DMS 273 treated with DMSO at 0.1 percent for 48 hours (cell line): ENCODE measurements around the gene TMEM80.
A peak's percentile ranks its signal among the peaks of the same experiment; 100 is the strongest.
"Not testable (repeated sequence)": the region's sequence is repeated elsewhere in the genome, so short reads cannot be mapped to it uniquely, and the experiment has no call there.

Source experiments
- DNase-seq: peaks from one replicate; lab custom pipeline; 2025; lab: John Stamatoyannopoulos, UW

The TMEM80 gene

DNA sequence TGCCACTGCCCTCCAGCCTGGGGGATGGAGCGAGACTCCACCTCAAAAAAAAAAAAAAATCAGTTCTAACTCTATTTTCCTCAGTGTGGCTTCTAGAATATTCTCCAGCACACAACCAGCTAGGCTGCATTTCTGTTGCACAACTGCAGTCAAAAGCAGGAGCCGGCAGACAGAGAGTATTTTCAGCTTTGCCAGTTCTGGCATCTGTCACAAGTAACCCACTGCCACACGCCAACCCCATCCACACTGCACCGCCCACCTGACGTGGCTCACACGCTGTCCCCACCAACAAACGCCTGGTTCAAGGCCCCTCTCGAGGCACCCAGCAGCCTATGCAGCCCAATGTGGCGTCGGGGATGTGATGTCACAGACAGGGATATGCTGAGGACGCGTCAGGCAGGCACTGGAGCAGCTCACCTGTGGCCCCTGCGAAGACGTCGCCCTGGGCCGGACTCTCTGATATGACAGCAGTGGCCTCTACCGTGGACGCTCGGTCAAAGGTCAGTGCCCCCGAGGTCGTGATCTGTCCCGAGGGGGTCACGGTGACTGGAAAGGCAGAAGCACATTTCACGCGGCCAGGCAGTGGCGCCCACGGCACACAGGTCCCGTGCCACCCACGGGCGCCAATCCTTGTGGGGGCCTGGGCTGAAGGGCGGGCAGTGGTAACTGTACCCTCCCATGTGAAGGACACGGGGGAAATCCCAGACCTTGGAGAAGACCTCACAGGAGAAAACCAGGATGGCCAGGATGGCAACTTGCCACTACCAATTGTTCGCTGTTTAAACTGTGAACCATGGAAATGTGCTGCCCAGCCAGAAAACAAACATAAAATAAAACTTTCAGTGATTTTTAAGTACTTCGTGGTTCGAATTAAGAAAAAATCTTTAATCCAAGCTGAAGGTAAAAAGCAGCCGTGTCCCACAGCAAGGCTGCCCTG lies 16.1 kb upstream of the TMEM80 start:
- no peak for DNase-seq

DNA sequence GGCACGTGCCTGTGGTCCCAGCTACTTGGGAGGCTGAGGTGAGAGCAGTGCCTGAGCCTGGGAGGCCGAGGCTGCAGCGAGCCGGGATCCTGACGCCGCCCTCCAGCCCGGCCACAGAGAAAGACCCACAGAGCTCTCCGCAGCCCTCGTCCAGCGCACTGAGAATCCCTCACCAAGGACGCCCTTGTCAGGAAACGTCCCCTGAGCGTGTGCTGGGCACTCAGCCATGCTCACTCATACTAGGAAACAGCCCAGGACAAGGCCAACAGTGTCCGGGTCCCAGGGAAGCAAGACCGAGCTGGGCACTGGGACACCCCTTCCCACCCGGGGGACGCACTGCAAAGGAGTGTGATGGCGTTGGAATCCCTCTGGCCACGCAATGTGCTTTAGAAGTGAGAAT lies 15.1 kb upstream of the TMEM80 start:
- no peak for DNase-seq

DNA sequence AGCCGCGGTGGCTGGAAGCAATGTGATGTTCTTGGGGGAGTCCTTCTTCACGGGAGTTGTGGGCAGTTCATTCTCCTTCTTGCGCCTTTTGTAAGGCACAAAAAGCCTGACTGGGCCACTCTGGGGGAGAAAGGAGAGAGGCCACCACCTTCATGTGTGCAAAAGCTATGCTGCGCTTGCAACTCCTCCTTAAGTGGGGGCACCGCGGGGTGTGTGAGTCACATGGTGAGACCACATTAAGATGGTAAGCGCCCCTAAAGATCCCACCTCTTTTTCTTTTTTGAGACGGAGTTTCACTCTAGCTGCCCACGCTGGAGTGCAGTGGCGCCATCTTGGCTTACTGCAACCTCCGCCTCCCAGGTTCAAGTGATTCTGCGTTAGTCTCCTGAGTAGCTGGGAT lies 14.6 kb upstream of the TMEM80 start:
- no peak for DNase-seq

DNA sequence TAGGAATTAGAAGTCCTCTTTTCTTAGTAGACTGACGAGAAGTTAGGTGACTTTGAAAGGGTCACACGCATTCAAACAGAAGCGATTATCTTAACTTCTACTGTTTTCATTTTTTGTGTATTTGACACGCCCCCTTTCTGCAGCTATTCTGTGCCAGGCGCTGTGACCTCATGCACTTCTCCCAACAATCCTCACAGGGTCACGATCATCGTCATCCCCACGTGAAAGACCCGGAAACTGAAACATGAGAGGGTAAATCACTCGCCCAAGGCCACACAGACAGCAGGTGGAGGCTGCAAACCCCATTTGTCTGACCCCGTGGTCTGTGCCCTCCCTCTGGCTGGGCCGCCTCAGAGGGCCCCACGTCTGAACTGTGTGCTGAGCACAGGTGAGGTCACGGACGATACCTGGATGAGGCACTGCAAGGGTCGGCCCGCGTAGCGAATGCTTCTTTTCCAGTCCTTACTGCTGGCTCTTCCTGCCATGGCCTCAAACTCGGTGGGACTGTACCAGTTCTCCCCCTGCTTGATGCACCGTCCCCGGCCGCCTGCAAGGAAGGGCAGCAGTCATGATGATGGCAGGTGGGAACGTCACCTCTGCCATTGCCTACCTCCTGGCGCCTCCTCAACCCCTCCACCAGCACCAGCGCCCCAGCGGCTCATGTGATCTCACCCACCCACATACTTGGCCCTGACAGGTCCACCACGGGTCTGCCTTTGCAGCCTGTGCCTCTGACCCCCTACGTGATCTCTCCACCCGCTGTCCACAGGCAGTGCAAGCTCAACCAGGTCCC lies 9.0 kb upstream of the TMEM80 start:
- DNase-seq, result no peak

DNA sequence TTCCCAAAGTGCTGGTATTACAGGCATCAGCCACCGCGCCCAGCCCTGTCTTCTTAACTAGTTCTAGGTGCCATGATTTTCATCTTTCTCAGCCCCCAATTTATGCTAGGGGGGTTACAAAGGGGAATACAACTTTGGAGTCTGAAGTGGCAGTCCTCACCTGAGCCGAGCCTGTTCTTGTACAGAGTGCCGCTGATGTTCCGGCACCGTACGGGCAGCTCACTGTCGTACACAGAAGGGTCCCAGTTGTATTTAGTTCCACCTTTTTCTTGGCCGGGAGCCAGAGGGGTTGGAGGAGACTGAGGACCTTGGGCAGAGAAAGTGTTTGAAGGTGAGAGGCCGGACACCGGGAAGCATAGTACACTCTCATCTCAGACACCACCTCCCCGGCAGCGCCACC lies 7.9 kb upstream of the TMEM80 start:
- no peak for DNase-seq

DNA sequence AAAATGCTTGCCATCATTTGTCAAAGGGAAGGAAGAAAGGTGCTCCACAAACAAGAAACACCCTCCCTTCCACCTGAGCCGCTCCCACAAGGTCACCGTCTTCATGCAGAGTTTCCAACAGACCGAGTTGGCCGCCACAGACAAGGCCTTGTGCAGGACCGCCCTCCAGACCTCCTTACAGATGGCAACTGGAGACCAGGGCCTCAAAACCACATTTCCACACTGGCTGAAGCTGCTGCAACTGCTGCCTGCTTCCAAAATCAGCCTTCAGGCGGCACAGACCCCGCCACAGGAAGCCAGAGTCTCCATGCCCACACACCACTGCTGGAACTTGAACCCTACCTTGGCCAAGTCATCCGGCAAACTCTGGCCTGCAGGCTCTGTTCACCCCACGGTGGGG lies 6.9 kb upstream of the TMEM80 start:
- DNase-seq, result no peak

DNA sequence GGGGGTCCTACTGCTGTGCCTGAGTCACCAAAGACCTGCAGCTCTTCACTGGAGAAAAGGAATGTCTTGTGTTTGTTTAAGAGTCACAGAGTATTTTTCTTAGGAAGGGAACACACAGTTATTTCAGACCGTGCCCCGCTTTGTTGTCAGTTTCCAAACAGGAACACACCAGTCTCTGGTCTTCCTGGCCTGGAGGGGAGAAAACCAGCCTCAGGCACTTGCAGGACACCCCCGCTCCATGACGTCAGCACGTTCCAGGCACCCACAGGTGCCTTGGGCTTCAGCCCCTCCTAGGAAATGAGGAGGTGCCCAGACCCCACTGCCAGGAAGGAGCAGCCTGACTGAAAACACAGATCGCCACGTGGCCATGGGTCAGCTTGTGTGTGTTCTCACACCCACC lies 6.0 kb upstream of the TMEM80 start:
- no peak for DNase-seq

DNA sequence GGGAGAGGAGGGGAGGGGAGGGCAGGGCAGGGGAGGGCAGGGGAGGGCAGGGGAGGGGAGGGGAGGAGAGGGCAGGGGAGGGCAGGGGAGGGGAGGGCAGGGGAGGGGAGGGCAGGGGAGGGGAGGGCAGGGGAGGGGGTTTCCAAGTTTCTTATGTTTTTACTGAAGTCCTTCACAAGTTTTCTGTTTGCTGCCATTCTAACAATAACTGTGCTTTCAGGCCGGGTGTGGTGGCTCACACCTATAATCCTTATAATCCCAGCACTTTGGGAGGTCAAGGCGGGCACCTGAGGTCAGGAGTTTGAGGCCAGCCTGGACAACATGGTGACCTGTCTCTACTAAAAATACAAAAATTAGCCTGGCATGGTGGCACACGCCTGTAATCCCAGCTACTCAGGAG lies 5.4 kb upstream of the TMEM80 start:
- not testable (repeated sequence) for DNase-seq

DNA sequence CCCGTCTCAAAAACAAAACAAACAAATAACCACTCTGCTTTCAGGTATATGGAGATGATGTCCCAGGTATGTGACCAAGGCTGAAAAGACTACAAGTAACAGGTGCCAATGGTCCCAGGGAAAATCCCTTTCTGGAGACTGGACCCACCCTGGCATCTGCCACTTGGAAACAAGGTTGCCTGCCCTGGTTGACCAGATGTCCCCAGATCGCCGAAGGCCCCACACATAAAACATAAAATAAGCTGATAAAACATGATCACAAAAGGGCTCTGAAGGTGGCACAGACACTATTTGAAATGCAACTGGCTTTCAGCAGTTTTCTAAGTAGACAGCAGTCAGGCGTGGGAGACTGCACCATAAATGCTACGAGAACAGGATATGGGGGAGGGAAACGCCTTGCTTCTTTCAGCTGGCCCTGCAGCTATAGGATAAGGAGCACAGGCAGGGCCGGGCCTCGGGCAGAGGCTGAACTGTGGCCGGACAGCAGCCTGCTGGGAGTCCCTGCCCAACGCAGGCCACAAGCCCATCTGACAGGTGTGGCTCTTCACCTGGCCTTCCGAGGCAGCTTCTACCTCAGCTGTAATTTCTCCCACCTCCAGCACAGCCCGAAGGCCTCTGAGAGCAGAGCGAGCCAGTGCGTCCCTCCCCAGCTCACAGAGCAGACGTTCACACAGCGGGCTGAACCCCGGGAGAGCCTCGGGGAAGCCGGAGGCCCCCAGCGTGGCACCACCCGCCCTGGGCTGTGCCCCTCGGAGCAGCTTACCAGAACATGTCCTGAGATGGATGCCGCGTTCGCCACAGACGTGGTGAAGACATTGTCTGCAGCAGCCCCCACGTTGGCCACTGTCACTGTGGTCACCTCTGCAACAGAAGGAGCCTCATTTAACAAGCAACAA lies 4.6 kb upstream of the TMEM80 start:
- no peak for DNase-seq

DNA sequence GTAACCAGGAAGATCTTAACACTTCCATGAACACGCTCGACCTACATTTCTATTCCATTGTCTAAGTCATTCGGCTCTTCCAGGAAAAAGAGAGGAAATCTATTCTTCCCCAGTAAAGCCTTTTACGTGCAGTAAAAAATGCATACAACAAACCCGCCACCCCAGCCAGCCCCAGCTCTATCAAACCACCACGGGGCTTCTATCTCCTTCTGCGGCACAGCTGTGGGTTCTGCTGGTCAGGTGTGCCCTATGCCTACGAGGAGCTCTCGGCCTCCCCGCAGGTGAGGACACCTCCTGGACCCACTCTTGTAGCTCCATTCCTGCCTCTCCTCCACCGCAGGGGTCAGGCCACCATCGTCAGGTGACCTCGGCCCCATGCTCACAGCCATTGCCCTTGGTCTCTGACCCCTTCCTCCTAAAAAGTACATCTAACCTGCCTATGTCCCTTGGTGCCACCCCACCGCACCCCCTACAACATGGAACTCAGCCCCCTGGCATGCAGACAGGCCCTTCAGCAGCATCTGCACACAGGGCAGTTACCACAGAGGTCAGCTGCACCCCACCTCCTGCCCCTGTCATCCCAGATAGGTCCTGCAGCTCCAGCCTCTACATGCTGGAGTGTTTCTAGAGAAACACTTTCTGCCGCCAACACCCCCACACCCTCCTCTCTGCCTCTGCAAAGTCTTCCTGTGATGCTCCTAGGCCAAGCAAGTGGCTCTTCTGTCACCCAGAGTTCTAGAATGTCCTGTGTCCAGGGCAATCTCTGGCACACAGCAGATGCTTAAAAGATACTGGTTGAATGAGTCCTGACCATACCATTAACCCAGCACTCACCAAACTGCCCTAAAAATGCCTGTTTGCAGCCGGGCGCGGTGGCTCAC lies 3.7 kb upstream of the TMEM80 start:
- no peak for DNase-seq

DNA sequence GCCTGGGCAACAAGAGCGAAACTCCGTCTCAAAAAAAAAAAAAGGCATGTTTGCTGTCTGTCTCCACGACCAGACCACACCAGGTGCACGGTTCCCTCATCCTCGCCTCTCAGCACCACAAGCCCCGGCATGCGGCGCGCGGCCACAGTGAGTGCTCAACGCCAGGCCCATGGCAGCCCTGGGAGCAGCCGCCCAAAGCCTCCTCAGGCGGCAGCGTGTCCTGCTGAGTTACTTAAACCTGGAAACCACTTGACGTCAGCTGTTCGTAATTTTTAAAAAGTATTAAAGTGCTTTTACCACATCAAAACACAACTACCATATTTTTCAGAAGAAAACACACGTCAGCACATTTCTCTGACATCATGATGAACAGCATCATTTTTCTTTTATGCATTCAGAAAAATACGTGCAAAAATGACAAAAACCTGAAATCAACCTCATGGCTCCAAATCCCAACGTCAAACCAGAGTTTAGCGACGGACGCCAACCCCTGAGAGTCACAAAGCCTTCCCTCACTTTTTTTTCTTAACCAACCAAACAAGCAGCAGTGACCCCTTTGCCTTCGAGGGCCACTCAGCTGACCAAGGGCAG lies 2.7 kb upstream of the TMEM80 start:
- no peak for DNase-seq

DNA sequence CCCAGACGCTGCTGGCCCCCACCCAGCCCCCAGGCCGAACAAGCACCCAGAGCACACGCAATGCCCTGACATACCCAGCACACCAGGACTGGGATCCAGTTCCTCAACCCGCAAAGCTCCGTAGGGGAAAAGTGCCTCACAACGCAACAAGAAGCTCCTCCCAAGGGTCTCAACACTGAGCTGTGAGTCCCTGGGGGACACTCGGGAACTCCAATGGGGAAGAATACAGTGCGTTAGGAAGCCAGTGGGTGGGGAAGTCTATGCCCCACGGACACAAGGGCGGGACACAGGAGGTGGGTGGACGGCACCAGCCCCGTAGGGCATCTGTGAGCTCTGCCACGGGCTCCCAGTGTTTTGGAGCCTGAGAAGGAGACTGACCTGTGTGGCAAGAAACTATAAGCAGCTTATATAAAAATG lies 2.2 kb upstream of the TMEM80 start:
- DNase-seq, result no peak

DNA sequence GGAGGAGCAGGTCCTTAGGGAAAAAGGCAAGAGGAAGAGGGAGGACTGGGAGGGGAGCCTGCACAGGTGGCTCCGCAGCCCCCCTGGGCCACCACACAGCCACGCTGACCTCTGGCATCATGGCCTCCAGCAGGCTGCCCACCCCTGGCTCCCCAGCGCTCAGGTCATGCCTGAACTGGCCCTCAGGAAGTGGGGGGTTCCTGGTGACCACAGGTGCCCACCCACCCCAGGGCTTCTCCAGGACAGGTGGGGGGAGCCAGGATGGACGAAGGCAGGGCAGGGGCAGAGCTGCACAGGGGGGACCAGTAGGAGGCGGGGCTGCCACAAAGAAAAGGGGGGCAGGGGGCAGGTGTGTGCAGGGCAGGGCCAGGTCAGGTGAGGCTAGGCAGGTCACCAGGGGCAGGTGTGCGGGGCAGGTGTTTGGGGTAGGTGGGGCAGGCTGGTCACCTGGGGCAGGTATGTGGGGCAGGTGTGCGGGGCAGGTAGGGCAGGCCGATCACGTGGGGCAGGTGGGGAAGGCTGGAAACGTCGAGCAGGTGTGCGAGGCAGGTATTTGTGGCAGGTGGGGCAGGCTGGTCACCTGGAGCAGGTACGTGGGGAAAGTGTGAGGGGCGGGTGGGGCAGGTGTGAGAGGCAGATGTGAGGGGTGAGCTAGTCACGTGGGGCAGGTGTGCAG lies 1.6 kb upstream of the TMEM80 start:
- DNase-seq, result no peak

DNA sequence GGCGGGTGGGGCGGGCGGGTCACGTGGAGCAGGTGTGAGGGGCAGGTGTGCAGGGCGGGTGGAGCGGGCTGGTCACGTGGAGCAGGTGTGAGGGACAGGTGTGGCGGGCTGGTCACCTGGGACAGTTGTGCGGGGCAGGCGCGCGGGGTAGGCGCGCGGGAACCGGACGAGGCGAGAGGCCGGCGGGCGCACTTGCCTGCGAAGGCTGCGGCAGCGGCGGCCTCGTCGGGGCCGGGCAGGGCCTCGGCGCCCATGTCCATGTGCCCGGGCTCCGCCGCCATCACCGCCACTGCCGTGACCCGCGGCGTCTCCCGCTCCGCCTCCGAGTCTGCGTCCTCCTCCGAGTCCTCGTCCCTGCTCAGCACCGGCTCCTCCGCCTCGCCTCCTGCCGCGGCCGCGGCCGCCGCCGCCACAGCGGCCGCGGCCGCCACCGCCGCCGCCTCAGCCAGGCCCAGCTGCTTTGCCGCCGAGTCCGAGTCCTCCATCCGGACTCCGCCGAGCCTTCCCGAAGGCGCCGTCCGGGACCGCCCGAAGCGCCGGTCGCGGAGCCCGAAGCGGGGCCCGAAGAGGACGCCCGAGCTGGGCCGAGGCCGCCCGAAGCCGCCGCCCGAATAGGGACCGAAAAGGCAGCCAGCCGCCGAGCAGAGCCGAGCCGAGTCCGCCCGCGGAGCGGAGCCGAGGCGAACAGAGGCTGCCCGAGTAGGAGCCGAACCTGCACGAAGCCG lies 891 bp upstream of the TMEM80 start, which contains the start of gene DEAF1:
DEAF1 (minus strand) TSS at position 660 of the 725 bp plus-strand sequence; CDS start at position 485, 175 bp downstream.
- DNase-seq, result peak; percentile 76

DNA sequence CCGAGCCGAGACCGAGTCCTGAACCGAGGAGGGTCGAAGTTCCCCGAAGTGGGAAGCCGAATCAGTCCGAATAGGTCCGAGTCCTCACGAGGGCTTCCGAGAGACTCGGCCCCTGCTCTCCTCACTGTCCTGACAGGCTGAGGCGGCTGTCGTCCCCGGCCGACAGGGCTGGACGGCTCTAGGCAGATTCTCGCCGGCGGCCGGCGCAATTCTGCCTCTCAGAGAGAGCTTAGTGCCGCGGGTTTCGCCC lies 403 bp upstream of the TMEM80 start:
- no peak for DNase-seq

DNA sequence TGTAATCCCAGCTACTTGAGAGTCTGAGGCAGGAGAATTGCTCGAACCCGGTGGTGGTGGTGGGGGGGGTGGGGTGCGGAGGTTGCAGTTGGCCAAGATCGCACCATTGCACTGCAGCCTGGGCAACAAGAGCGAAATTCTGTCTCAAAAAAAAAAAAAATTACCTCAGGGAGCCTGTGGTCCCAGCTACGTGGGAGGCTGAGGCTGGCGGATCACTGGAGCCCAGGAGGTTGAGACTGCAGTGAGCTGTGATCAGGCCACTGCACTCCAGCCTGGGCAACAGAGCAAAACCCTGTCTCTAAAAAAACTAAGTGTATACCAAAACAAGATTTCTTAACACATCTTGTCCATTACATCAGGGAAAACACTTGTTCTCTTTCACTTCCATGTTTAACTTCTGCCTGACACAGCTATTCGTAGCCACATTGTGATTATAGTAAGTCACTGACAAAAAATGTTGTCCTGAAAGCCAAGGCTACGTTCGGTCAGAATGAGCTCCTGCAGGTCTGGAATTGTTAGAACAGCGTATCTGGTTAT lies 1.4 kb downstream of the TMEM80 start:
- DNase-seq, result no peak

DNA sequence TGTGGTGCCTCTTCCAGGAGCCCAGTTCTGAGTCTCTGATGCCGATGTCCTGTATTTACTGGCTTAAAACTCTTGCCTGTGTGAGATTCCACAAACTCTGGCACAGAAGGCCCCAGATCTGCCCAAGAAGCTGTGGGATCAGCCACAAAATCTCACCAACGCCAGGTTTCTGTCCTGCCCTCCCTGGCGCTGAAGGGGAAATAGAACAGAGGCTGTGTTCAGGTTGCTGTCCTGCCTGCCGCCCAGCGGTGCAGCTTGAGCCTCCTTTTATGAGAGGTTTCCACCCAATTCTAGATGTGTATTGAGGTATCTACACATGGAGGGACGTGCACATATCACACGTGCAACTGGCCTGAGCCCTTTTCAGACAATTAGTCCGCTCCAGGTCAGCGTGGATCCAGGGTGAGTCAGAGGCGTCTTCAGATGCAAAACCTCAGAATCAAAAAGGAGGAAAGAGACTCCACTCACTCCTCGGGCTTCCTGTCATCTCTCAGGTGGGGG lies 2.2 kb downstream of the TMEM80 start:
- no peak for DNase-seq

DNA sequence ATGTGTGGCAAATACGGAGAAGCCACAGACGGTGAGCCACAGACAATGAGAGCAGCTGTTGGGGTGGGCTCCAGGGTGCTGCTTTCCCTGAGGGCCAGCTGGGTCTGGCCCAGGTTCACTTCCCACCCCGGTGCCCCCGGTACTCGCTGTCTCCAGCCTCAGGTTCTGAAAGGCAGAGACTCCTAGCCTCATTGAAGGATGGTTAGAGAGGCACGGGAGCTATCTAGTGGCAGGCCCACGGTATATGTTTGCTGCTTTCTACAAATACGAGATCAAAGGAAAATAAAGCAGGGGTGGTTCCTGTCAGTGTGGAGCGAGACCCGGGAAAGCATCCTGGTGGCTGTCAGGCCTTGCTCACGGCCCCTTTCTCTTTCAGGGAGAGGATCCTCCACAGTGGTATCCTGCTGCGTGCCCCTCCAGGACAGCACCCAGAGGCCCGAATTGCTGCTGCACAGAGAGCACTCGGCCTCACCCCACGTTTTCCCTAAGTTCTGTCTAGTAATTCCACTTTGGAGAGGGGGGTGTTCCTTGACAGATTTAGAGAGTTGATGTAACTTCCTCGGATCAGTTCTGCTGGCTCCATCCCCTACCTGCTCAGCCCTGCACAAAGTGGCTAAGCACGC lies 3.0 kb downstream of the TMEM80 start:
- no peak for DNase-seq

DNA sequence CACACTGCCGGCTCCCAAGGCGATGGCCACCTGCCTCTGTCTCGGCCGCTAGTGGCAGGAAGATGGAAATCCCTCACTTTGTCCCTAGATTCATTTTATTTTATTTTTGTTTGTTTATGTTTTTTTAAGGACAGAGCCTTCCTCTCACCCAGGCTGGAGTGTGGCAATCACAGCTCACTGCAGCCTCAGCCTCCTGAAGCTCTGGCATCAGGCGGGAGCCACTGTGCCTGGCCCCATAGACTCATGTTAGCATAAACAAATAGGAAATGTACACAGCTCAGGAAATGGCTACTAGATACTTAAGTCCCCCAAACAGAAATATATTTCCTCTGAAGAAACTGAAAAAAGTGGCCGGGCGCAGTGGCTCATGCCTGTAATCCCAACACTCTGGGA lies 3.5 kb downstream of the TMEM80 start:
- no peak for DNase-seq
